SJCRH30 (cell line): ENCODE measurements around the gene BLOC1S3. TPM values are rescaled to one million over a fixed set of nuclear protein-coding genes. Genes with fewer than 3 reads are reported as not detected.

ENCODE experiments used
- DNase-seq, 2 experiments: peaks; one replicate each; pipeline ENCODE4 v3.0.0-alpha.2; 2015 to 2020
- H3K27ac ChIP-seq: fragments of 250-450 bp; sonication (Bioruptor Pico); 2 replicates; pipeline ENCODE4 v1.5.1; 2020; ENCODE audit warnings: mild to moderate bottlenecking, moderate library complexity
- H3K27me3 ChIP-seq: fragments of 250-450 bp; sonication (Bioruptor Pico); 2 replicates; pipeline ENCODE4 v1.5.1; 2020; ENCODE audit warnings: mild to moderate bottlenecking, moderate library complexity
- H3K36me3 ChIP-seq: fragments of 250-450 bp; sonication (Bioruptor Pico); 2 replicates; pipeline ENCODE4 v1.5.1; 2020; ENCODE audit warnings: mild to moderate bottlenecking, moderate library complexity
- H3K4me1 ChIP-seq: fragments of 250-450 bp; sonication (Bioruptor Pico); 2 replicates; pipeline ENCODE4 v1.5.1; 2020; ENCODE audit warnings: mild to moderate bottlenecking, moderate library complexity
- H3K4me3 ChIP-seq: fragments of 250-450 bp; sonication (Bioruptor Pico); 2 replicates; pipeline ENCODE4 v1.5.1; 2020; ENCODE audit warnings: mild to moderate bottlenecking, moderate library complexity
- H3K9me3 ChIP-seq: fragments of 250-450 bp; sonication (Bioruptor Pico); replicated peaks from 2 replicates; pipeline ENCODE4 v1.5.1; 2020; ENCODE audit warnings: mild to moderate bottlenecking, moderate library complexity
- total RNA-seq: library from RNA; depleted of rRNA; stranded (reverse); fragments of >200 nt; shearing (Covaris generic); gene quantifications from 2 replicates; pipeline ENCODE4 v1.2.3, GENCODE V29; 2014

The BLOC1S3 gene
- total RNA-seq, 1 experiment from 2014 or later, result 2.1 TPM

GRCh38 chr19:45153339-45154063, 25.1 kb upstream of the BLOC1S3 start:
- peaks cover 9% of the 10 kb centered on the region for H3K27me3 ChIP-seq
- H3K4me1 ChIP-seq, result no peaks in the 10 kb centered on the region
- no peak overlapping the region for H3K27ac ChIP-seq
- H3K36me3 ChIP-seq, result no peaks in the 10 kb centered on the region
- no peaks in the 10 kb centered on the region for H3K9me3 ChIP-seq
- DNase-seq, result no peak
- H3K4me3 ChIP-seq, result no peak overlapping the region

GRCh38 chr19:45154064-45154827, 24.3 kb upstream of the BLOC1S3 start:
- Histone ChIP-seq H3K27ac (no peak overlapping the region), H3K9me3 (no peaks in the 10 kb centered on the region), H3K4me1 (no peaks in the 10 kb centered on the region), H3K27me3 (peaks cover 16% of the 10 kb centered on the region), H3K4me3 (no peak overlapping the region), H3K36me3 (no peaks in the 10 kb centered on the region)
- peak; percentile 40 to 54 for DNase-seq

- H3K27me3 ChIP-seq, result peaks cover 28% of the 10 kb centered on the region
- no peaks in the 10 kb centered on the region for H3K4me1 ChIP-seq
- no peaks in the 10 kb centered on the region for H3K9me3 ChIP-seq
- no peak overlapping the region for H3K27ac ChIP-seq
- DNase-seq, result no peak
- no peak overlapping the region for H3K4me3 ChIP-seq
- H3K36me3 ChIP-seq, result no peaks in the 10 kb centered on the region
These were observed 22.5 kb upstream of the BLOC1S3 start for GRCh38 chr19:45156011-45156630.

- Histone ChIP-seq H3K9me3 (no peaks in the 10 kb centered on the region), H3K4me1 (no peaks in the 10 kb centered on the region), H3K27ac (no peak overlapping the region), H3K36me3 (no peaks in the 10 kb centered on the region), H3K27me3 (peaks cover 34% of the 10 kb centered on the region), H3K4me3 (no peak overlapping the region)
- no peak for DNase-seq
These were observed 21.8 kb upstream of the BLOC1S3 start for GRCh38 chr19:45156751-45157150.

- H3K4me1 ChIP-seq, result no peaks in the 10 kb centered on the region; the same call in 1 of the 2 replicates
- no peaks in the 10 kb centered on the region for H3K36me3 ChIP-seq
- DNase-seq, result no peak
- no peak overlapping the region for H3K27ac ChIP-seq
- H3K4me3 ChIP-seq, result no peak overlapping the region
- no peaks in the 10 kb centered on the region for H3K9me3 ChIP-seq
- peaks cover 41% of the 10 kb centered on the region for H3K27me3 ChIP-seq
These were observed 19.9 kb upstream of the BLOC1S3 start for GRCh38 chr19:45158503-45159209.

GRCh38 chr19:45159210-45159970, 19.2 kb upstream of the BLOC1S3 start:
- Histone ChIP-seq H3K4me3 (no peak overlapping the region), H3K27ac (no peak overlapping the region), H3K4me1 (no peaks in the 10 kb centered on the region; the same call in 1 of the 2 replicates), H3K27me3 (peaks cover 41% of the 10 kb centered on the region), H3K36me3 (no peaks in the 10 kb centered on the region), H3K9me3 (no peaks in the 10 kb centered on the region)
- DNase-seq, result no peak

DNA sequence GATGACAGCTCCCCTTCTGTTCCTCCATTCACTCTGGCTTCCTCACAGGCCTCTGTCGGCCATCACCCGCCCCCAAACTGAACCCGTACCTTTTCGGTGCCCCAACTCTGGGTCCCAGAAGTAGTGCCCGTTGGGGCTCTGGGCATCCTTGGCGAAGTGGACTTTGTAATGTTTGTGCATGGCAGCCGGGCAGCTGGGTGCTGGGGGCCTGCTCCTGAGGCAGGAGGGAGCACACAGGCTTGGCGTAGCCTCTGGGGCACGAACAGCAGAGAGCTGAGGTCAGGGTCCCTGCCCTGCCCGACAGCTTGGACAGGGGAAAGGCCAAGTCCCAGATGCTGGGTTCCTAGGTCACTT, 18.6 kb upstream of the BLOC1S3 start:
- Histone ChIP-seq H3K36me3 (no peaks in the 10 kb centered on the region), H3K4me1 (peaks cover 3% of the 10 kb centered on the region; the same call in 1 of the 2 replicates), H3K27ac (no peak overlapping the region), H3K4me3 (no peak overlapping the region), H3K27me3 (peaks cover 41% of the 10 kb centered on the region), H3K9me3 (no peaks in the 10 kb centered on the region)
- no peak for DNase-seq

GRCh38 chr19:45160870-45161737, 17.5 kb upstream of the BLOC1S3 start, which contains the start of gene NKPD1:
NKPD1 (minus strand) TSS chr19:45160982; CDS start chr19:45160150, 832 bp downstream.
- no peak within 1 kb of the TSS for H3K4me3 ChIP-seq
- H3K9me3 ChIP-seq, result no peaks in the 10 kb centered on the region
- H3K4me1 ChIP-seq, result peaks cover 4% of the 10 kb centered on the region; the same call in 1 of the 2 replicates
- H3K27me3 ChIP-seq, result peaks cover 41% of the 10 kb centered on the region
- H3K27ac ChIP-seq, result no peak within 1 kb of the TSS
- no peaks in the 10 kb centered on the region for H3K36me3 ChIP-seq
- DNase-seq, result peak; percentile 34 to 37

GRCh38 chr19:45161738-45162607, 16.6 kb upstream of the BLOC1S3 start:
- peak; percentile 50 to 58 for DNase-seq
- Histone ChIP-seq H3K4me3 (no peak overlapping the region), H3K36me3 (no peaks in the 10 kb centered on the region), H3K27me3 (peaks cover 38% of the 10 kb centered on the region), H3K4me1 (peaks cover 8% of the 10 kb centered on the region; the same call in 1 of the 2 replicates), H3K9me3 (no peaks in the 10 kb centered on the region), H3K27ac (no peak overlapping the region)

- peaks cover 35% of the 10 kb centered on the region for H3K27me3 ChIP-seq
- no peak overlapping the region for H3K27ac ChIP-seq
- DNase-seq, result no peak
These were observed 15.9 kb upstream of the BLOC1S3 start for GRCh38 chr19:45162608-45163143.

DNA sequence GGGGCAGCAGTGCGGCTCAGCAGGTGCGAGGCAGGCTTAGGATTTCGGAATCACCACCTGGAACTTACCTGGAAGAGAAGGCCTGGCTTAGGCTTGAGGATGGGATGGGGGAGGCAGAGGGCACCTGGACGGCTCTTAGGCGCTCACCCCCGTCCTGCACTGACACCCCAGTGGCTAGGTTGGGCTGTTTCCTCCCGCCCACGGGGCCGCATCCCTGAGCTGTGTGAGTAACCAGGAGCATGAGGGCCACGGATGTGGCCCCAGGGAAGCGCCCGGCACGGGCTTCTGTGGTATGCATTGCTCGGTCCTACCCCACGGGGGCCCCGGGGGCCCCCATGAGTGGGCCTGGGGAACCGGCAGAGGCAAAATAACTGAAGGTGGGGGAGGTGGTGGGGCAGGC, 15.4 kb upstream of the BLOC1S3 start:
- no peak overlapping the region for H3K4me3 ChIP-seq
- peaks cover 35% of the 10 kb centered on the region for H3K27me3 ChIP-seq
- no peak for DNase-seq
- no peaks in the 10 kb centered on the region for H3K9me3 ChIP-seq
- peaks cover 13% of the 10 kb centered on the region; the same call in 1 of the 2 replicates for H3K4me1 ChIP-seq
- no peaks in the 10 kb centered on the region for H3K36me3 ChIP-seq
- H3K27ac ChIP-seq, result no peak overlapping the region

More at GRCh38 chr19:45162608-45163143, 15.9 kb upstream of the BLOC1S3 start:
- Histone ChIP-seq H3K4me3 (no peak overlapping the region), H3K4me1 (peaks cover 13% of the 10 kb centered on the region; the same call in 1 of the 2 replicates), H3K9me3 (no peaks in the 10 kb centered on the region), H3K36me3 (no peaks in the 10 kb centered on the region)

GRCh38 chr19:45163751-45164460, 14.7 kb upstream of the BLOC1S3 start:
- Histone ChIP-seq H3K4me1 (peaks cover 13% of the 10 kb centered on the region; the same call in 1 of the 2 replicates), H3K36me3 (no peaks in the 10 kb centered on the region), H3K9me3 (no peaks in the 10 kb centered on the region), H3K27me3 (peaks cover 28% of the 10 kb centered on the region), H3K4me3 (no peak overlapping the region), H3K27ac (no peak overlapping the region)
- no peak for DNase-seq
